ENCODE results near the gene CLCF1.

Gene CLCF1

DNA sequence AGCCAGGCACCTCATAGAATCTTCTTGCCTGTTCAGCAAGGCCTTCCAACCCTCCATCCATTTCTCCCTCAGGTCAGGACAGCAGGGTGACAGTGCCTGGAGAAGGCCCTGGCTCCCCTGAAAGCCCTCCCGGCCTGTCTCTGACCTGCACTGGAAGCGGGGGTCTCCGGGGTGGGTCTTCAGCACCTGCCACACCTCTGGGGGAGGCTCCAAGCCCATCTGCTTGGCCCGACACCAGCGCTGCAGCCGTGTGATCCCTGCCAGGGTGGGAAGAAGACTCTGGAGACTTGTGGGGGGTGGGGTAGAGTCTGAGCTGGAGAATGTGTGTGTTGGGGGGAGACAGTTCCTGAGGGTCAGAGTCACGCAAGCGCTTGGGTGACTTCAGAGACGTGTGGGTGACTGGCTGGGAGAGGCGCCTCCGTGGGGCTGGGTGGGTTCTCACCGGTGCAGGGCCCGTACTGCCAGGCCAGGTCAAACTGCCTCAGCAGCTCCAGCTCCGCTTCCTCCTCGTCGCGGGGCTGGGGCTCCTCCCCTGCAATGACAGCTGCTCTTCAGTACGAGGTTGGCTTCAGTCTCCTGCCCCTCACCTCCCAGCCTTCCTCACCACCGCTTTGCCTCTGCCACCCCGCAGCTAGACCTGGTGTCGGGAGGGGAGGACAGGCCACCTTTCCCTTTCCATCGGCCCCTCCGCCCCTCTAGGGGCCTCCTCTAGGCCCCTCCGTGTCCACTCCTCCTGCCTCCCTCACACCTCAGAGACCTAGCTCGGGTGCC lies 20.7 kb downstream of the CLCF1 start:
- no peaks in the 10 kb centered on the region for H3K27me3 ChIP-seq
- H3K9me3 ChIP-seq = no peaks in the 10 kb centered on the region
- TF ChIP-seq, protein P1, sequence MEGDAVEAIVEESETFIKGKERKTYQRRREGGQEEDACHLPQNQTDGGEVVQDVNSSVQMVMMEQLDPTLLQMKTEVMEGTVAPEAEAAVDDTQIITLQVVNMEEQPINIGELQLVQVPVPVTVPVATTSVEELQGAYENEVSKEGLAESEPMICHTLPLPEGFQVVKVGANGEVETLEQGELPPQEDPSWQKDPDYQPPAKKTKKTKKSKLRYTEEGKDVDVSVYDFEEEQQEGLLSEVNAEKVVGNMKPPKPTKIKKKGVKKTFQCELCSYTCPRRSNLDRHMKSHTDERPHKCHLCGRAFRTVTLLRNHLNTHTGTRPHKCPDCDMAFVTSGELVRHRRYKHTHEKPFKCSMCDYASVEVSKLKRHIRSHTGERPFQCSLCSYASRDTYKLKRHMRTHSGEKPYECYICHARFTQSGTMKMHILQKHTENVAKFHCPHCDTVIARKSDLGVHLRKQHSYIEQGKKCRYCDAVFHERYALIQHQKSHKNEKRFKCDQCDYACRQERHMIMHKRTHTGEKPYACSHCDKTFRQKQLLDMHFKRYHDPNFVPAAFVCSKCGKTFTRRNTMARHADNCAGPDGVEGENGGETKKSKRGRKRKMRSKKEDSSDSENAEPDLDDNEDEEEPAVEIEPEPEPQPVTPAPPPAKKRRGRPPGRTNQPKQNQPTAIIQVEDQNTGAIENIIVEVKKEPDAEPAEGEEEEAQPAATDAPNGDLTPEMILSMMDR (IDR thresholded peaks at IDR 0.05; ENCODE audit: low read depth, low read length) = no peak
- peak; percentile 52 for DNase-seq
- peak overlapping the region; percentile 68 for H3K4me3 ChIP-seq (ENCODE audit: low read depth, low read length)
- H3K4me1 ChIP-seq = peaks cover 16% of the 10 kb centered on the region
- no peaks in the 10 kb centered on the region for H3K36me3 ChIP-seq

DNA sequence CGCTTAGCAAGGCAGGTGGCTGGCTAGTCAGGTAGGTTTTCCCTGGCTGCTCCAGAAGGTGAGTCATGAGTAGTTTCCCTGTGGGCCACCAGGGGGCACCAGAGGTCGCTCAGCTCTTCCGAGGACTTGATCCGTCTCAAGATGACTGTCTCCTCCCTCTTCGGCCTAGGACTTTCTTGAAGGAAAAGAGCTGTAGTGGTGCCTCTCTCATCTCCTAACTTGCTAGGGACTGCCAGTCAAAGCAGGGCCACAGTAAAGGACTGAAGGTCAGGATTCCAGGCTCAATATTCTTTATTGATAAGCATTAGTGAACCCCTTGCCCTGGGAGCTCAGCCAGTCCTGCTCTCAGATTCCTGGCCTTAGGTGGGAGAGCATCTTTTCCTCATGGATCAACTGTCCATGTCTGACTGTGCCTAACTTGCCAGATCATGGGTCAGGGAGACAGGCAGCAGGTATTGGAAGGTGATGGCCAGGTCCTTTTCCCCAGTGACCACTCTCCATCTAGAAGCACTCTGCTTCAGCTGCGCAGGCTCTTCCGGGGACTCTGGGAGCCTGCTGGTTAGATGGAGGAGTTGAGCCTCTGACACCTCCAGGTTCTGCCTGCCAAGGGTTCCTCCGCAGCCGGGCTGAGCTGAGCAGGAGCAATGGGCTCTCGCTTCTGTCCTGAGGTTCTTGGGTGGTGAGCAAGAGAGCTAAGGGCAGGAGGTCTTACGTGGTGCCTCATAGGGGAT lies 22.0 kb downstream of the CLCF1 start:
- H3K4me1 ChIP-seq = peaks cover 16% of the 10 kb centered on the region
- TF ChIP-seq, protein P1 (IDR thresholded peaks at IDR 0.05; ENCODE audit: low read depth, low read length) = peak; percentile 97
- H3K4me3 ChIP-seq (ENCODE audit: low read depth, low read length) = no peak overlapping the region
- no peak for DNase-seq
- no peaks in the 10 kb centered on the region for H3K27me3 ChIP-seq
- H3K36me3 ChIP-seq = no peaks in the 10 kb centered on the region
- no peaks in the 10 kb centered on the region for H3K9me3 ChIP-seq

DNA sequence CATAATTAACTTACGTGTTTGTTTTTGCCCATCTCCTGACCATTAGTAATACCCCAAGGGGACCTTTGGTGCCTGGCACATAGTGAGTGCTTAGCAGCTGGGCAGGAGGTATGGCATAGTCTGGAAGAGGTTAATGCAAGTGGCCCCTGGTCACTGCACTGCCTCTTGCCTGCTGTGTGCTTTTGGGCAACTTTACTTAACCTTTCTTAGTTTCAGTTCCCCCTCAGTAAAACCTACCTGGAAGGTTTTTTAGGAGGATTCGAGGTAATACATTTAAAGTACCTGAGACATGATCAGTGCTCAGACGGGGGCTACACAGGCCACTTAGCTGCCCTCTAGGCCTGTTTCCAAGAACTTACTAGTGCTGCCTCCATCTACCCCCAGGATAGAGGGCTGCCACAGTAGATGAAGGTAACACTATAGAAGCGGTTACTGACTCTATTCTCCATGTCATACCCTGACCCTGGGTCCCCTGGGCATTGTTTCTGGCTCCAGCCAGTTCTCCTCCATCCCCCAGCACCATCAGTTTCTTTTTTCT lies 23.4 kb downstream of the CLCF1 start:
- Histone ChIP-seq H3K36me3 (no peaks in the 10 kb centered on the region), H3K4me3 (ENCODE audit: low read depth, low read length) (no peak overlapping the region), H3K9me3 (no peaks in the 10 kb centered on the region), H3K27me3 (no peaks in the 10 kb centered on the region), H3K4me1 (peaks cover 13% of the 10 kb centered on the region)
- DNase-seq = no peak
- TF ChIP-seq, protein P1 (IDR thresholded peaks at IDR 0.05; ENCODE audit: low read depth, low read length) = no peak

DNA sequence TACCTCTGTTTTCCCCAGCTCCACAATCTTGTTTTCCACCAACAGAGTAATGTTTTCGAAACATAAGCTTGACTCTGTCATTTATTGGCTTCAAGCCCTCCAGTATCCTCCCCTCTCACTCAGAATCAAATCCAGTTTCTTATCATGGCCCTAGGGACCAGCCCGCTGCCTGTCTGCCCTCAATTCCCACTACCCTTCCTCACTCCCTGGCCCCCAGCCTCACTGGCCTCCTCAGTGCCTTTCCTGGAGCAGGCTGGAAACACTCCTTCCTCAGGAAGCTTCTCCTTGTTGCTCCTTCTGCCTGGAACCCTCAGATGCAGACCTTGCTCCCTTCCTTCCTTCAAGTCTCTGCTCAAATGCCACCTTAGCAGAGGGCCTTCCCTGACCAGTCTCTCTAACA lies 23.9 kb downstream of the CLCF1 start:
- no peak for DNase-seq
- H3K36me3 ChIP-seq = no peaks in the 10 kb centered on the region
- H3K9me3 ChIP-seq = no peaks in the 10 kb centered on the region
- TF ChIP-seq, protein P1 (IDR thresholded peaks at IDR 0.05; ENCODE audit: low read depth, low read length) = no peak
- H3K4me1 ChIP-seq = peaks cover 8% of the 10 kb centered on the region
- no peaks in the 10 kb centered on the region for H3K27me3 ChIP-seq
- H3K4me3 ChIP-seq (ENCODE audit: low read depth, low read length) = no peak overlapping the region

DNA sequence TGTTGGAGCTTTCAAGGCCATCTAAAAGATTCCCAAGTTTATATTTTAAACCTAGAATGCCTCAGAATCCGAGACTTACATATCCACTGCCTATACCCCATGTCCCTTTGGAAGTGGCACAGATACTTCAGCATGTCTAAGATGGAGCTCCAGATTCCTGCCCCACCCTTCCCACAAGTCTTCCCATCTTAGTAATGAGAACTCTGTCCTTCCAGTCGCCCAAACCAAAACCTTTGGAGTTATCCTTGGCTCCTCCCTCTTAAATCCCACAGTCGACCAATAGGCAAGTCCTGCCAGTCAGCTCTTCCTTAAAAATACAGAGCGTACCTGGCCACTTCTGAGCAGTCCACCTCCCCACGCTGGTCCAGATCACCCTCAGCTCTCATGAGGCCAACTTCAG lies 24.4 kb downstream of the CLCF1 start:
- Histone ChIP-seq H3K27me3 (no peaks in the 10 kb centered on the region), H3K9me3 (no peaks in the 10 kb centered on the region), H3K4me1 (peaks cover 4% of the 10 kb centered on the region; the same call in 1 of the 2 replicates), H3K4me3 (ENCODE audit: low read depth, low read length) (no peak overlapping the region), H3K36me3 (no peaks in the 10 kb centered on the region)
- TF ChIP-seq, protein P1 (IDR thresholded peaks at IDR 0.05; ENCODE audit: low read depth, low read length) = no peak
- DNase-seq = no peak

Data from BE2C (cell line).